Caki2 (cell line): Measurements from ENCODE around the gene RBM15. TPM values are rescaled to one million over a fixed set of nuclear protein-coding genes. Genes with fewer than 3 reads are reported as not detected.

Experiments
- DNase-seq: peaks from one replicate; pipeline ENCODE4 v3.0.0-alpha.2; 2015; ENCODE audit warnings: low read depth
- in situ Hi-C: cut with HindIII; loops from 2 replicates; pipeline ENCODE4 v1.10.0; 2016; ENCODE audit warnings: low sequenced_read_pairs, low pct_unique_long_range_greater_than_20kb, mixed read lengths
- total RNA-seq: library from RNA; depleted of rRNA; stranded (reverse); fragments of >200 nt; shearing (Covaris generic); gene quantifications from 2 replicates; pipeline ENCODE4 v1.2.3, GENCODE V29; 2014; ENCODE audit warnings: low replicate concordance

RBM15 gene
- total RNA-seq, 1 experiment from 2014 or later: 14.1 TPM

- DNase-seq: no peak
- in situ Hi-C loops: no loop called here
These were observed 19.6 kb upstream of the RBM15 start for GRCh38 chr1:110319332-110320167.

- in situ Hi-C loops: no loop called here
- DNase-seq: no peak
These were observed 19.0 kb upstream of the RBM15 start for GRCh38 chr1:110320168-110320518.

- in situ Hi-C loops: no loop called here
- no peak for DNase-seq
These were observed 18.1 kb upstream of the RBM15 start for GRCh38 chr1:110321045-110321444.

- no peak for DNase-seq
- in situ Hi-C loops: no loop called here
These were observed 17.3 kb upstream of the RBM15 start for GRCh38 chr1:110321846-110322245.

- no peak for DNase-seq
- in situ Hi-C loops: no loop called here
These were observed 14.5 kb upstream of the RBM15 start for GRCh38 chr1:110324667-110325066.

GRCh38 chr1:110326826-110327225, 12.4 kb upstream of the RBM15 start:
- in situ Hi-C loops: no loop called here
- no peak for DNase-seq

GRCh38 chr1:110328274-110328673, 10.9 kb upstream of the RBM15 start:
- peak; percentile 52 for DNase-seq
- in situ Hi-C loops: no loop called here

- in situ Hi-C loops: no loop called here
- DNase-seq: no peak
These were observed 10.5 kb upstream of the RBM15 start for GRCh38 chr1:110328700-110329099.

GRCh38 chr1:110335265-110335664, 3.9 kb upstream of the RBM15 start:
- no peak for DNase-seq
- in situ Hi-C loops: no loop called here

- peak; percentile 45 for DNase-seq
- in situ Hi-C loops: no loop called here
These were observed 2.7 kb upstream of the RBM15 start for GRCh38 chr1:110336300-110337039.

GRCh38 chr1:110337704-110338308, 1.4 kb upstream of the RBM15 start:
- in situ Hi-C loops: no loop called here
- no peak for DNase-seq

- peak; percentile 95 for DNase-seq
- in situ Hi-C loops: no loop called here
These were observed 780 bp upstream of the RBM15 start for GRCh38 chr1:110338309-110338885.

- DNase-seq: peak; percentile 68
These were observed 430 bp downstream of the RBM15 start for GRCh38 chr1:110339407-110340206.

GRCh38 chr1:110340207-110340468, 961 bp downstream of the RBM15 start:
- in situ Hi-C loops: no loop called here
- no peak for DNase-seq

More at GRCh38 chr1:110339407-110340206, 430 bp downstream of the RBM15 start:
- in situ Hi-C loops: no loop called here

GRCh38 chr1:110341146-110341871, 2.1 kb downstream of the RBM15 start:
- in situ Hi-C loops: no loop called here
- no peak for DNase-seq

- in situ Hi-C loops: no loop called here
- no peak for DNase-seq
These were observed 2.7 kb downstream of the RBM15 start for GRCh38 chr1:110341872-110342331.

- no peak for DNase-seq
- in situ Hi-C loops: no loop called here
These were observed 4.1 kb downstream of the RBM15 start for GRCh38 chr1:110343249-110343648.

GRCh38 chr1:110344152-110344551, 5.0 kb downstream of the RBM15 start:
- DNase-seq: no peak
- in situ Hi-C loops: no loop called here
